ENCODE results near the gene AFF3. TPM values are rescaled to one million over a fixed set of nuclear protein-coding genes. Genes with fewer than 3 reads are reported as not detected.

The AFF3 gene
- total and polyA plus RNA-seq, 10 of the 15 experiments (the other 5 are each of a cell fraction or from before 2014, with no cell fraction given): 0.26 to 5.5 (median 3.0) TPM

DNA sequence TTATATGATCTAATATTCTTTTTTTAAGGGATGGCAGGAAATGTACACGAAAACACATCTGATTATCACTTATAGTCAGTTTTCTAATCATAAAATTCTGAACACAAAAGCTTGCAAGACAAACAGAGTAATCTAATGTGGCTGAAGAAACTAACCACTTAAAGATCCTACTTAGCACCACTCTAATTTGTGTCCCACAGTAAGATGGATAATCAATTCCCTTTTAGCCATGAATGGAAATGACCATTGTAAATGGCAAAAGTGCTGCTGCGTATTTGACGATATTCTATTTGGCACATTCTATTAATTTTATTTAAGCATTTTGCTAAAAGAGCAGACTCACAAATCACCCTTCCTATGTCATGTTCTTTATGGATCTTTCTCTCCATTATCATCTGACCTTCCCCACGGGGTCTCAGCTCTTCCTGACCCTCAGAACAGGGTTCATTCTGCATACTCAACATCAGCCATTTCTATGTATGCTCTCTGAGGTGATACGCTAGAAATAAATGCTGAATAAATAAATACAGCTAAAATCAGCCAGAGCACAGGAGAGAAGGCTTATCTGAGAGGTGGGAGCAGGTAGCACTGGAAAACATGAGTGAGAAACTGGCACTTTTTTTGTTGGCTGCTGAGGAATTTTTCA, 295.8 kb downstream of the AFF3 start:
- in situ Hi-C loops (cut with MboI) (no loop called here), intact Hi-C loops (cut with micrococcal nuclease; ENCODE audit: unreplicated experiment) (no loop called here)
- Histone ChIP-seq H3K36me3 (ENCODE audit: control insufficient read depth in 2 of 2, insufficient read depth in 2 of 2, low read length in 1 of 2) (no peaks in the 10 kb centered on the region), H3K9me3 (replicated peaks; ENCODE audit: control insufficient read depth, insufficient read depth, low read length) (no peaks in the 10 kb centered on the region), H3K4me1 (ENCODE audit: control insufficient read depth, insufficient read depth, low read length) (no peaks in the 10 kb centered on the region), H3K79me2 (ENCODE audit: control insufficient read depth, insufficient read depth, low read length) (no peaks in the 10 kb centered on the region), H3K27me3 (replicated peaks in 1 of 2; ENCODE audit: control insufficient read depth in 2 of 2, insufficient read depth in 2 of 2, low read length in 1 of 2) (no peaks in the 10 kb centered on the region; a peak in 1 of 4 replicates), H3K9ac (ENCODE audit: control insufficient read depth, insufficient read depth, low read length) (no peak overlapping the region), H2AFZ (ENCODE audit: control insufficient read depth, low read depth, low read length) (no peak overlapping the region), H4K20me1 (ENCODE audit: control insufficient read depth, insufficient read depth) (no peaks in the 10 kb centered on the region), H3K4me2 (ENCODE audit: control insufficient read depth, insufficient read depth) (no peak overlapping the region), H3K27ac (ENCODE audit: control insufficient read depth, insufficient read depth) (no peak overlapping the region), H3K4me3 (no peak overlapping the region)
- DNase-seq (ENCODE audit: low read depth, low spot score) (no peak), ATAC-seq (no peak), FAIRE-seq (no peak)
- WGBS (ENCODE audit: insufficient coverage, insufficient replicate concordance, low lambda C conversion rate, missing lambda C conversion rate): 48% methylated on average over 5 of the region's 5 CpGs
- no TSS peak for BruUV-seq (replicated peaks)
- TF ChIP-seq EED (IDR thresholded peaks at IDR 0.05; ENCODE audit: low read depth): no peak
- no peak for TF ChIP-seq NFYA (IDR thresholded peaks at IDR 0.05; ENCODE audit: borderline replicate concordance, low read depth, low read length)
- TF ChIP-seq, protein P1, sequence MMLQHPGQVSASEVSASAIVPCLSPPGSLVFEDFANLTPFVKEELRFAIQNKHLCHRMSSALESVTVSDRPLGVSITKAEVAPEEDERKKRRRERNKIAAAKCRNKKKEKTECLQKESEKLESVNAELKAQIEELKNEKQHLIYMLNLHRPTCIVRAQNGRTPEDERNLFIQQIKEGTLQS (IDR thresholded peaks at IDR 0.05; ENCODE audit: borderline replicate concordance, extremely low read depth, low read depth, low read length): no peak
- TF ChIP-seq, protein P2, sequence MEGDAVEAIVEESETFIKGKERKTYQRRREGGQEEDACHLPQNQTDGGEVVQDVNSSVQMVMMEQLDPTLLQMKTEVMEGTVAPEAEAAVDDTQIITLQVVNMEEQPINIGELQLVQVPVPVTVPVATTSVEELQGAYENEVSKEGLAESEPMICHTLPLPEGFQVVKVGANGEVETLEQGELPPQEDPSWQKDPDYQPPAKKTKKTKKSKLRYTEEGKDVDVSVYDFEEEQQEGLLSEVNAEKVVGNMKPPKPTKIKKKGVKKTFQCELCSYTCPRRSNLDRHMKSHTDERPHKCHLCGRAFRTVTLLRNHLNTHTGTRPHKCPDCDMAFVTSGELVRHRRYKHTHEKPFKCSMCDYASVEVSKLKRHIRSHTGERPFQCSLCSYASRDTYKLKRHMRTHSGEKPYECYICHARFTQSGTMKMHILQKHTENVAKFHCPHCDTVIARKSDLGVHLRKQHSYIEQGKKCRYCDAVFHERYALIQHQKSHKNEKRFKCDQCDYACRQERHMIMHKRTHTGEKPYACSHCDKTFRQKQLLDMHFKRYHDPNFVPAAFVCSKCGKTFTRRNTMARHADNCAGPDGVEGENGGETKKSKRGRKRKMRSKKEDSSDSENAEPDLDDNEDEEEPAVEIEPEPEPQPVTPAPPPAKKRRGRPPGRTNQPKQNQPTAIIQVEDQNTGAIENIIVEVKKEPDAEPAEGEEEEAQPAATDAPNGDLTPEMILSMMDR (IDR thresholded peaks at IDR 0.05 in 2 of 3, conservative IDR thresholded peaks at IDR 0.05 in 1 of 3; ENCODE audit: control insufficient read depth in 2 of 3, extremely low read depth in 1 of 3, insufficient read depth in 1 of 3, low read depth in 3 of 3, low read length in 3 of 3): no peak
- no peak for TF ChIP-seq IKZF2 (IDR thresholded peaks at IDR 0.05)
- no peak for TF ChIP-seq ZNF217 (IDR thresholded peaks at IDR 0.05)
- TF ChIP-seq RB1 (IDR thresholded peaks at IDR 0.05; ENCODE audit: borderline replicate concordance): no peak
- TF ChIP-seq, protein P3, sequence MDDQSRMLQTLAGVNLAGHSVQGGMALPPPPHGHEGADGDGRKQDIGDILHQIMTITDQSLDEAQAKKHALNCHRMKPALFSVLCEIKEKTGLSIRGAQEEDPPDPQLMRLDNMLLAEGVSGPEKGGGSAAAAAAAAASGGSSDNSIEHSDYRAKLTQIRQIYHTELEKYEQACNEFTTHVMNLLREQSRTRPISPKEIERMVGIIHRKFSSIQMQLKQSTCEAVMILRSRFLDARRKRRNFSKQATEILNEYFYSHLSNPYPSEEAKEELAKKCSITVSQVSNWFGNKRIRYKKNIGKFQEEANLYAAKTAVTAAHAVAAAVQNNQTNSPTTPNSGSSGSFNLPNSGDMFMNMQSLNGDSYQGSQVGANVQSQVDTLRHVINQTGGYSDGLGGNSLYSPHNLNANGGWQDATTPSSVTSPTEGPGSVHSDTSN (IDR thresholded peaks at IDR 0.05; ENCODE audit: insufficient replicate concordance, low read depth, low read length): no peak
- TF ChIP-seq, protein P4, sequence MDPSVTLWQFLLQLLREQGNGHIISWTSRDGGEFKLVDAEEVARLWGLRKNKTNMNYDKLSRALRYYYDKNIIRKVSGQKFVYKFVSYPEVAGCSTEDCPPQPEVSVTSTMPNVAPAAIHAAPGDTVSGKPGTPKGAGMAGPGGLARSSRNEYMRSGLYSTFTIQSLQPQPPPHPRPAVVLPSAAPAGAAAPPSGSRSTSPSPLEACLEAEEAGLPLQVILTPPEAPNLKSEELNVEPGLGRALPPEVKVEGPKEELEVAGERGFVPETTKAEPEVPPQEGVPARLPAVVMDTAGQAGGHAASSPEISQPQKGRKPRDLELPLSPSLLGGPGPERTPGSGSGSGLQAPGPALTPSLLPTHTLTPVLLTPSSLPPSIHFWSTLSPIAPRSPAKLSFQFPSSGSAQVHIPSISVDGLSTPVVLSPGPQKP (IDR thresholded peaks at IDR 0.05; ENCODE audit: low read depth, low read length): no peak
- no peak for TF ChIP-seq SUZ12 (IDR thresholded peaks at IDR 0.05; ENCODE audit: unreplicated experiment)
- TF ChIP-seq, protein P5, sequence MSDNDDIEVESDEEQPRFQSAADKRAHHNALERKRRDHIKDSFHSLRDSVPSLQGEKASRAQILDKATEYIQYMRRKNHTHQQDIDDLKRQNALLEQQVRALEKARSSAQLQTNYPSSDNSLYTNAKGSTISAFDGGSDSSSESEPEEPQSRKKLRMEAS (IDR thresholded peaks at IDR 0.05; ENCODE audit: low read depth, low read length): no peak
- no peak for TF ChIP-seq TARDBP (IDR thresholded peaks at IDR 0.05; ENCODE audit: borderline replicate concordance)
- no peak for TF ChIP-seq LARP7 (IDR thresholded peaks at IDR 0.05)
- no peak for TF ChIP-seq SRF (IDR thresholded peaks at IDR 0.05; ENCODE audit: low read depth in 2 of 2, low read length in 2 of 2)
- RAD21 ChIA-PET (ENCODE audit: unreplicated experiment): no interaction called here
- CTCF ChIA-PET: no interaction called here
- POLR2A ChIA-PET: no interaction called here
- SMC1A ChIA-PET (ENCODE audit: uncharacterized antibody, unreplicated experiment): no interaction called here

Data from GM12878 (cell line).